ENCODE results near the gene RANBP1.

The RANBP1 gene

DNA sequence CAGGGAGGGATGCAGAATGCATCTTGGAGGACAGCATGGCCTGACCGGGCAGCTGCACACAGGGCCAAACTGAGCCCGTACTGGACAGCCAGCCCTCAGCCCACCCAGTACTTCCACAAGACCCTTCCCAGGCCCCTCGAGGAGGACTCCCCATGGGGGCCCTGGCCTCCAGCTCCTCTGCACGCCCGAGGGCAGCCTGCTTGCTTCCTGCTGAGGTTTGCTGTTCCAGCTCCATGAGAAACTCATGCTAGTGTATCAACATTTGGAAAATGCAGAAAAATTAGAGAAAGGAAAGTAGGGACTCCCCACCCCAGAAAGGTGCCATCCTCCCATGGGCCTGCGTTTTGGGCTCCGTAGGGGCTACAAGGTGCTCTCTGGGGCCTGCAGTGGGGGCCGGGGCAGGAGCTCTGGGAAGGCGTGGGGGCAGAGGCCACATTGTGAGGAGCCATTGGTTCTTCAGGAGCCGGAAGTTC lies 56.3 kb downstream of the RANBP1 start:
- no peak for DNase-seq (ENCODE audit: low read depth in 3 of 3)

GRCh38 chr22:20173246-20173645 lies 57.3 kb downstream of the RANBP1 start:
- DNase-seq (ENCODE audit: low read depth in 3 of 3) = no peak

- DNase-seq (ENCODE audit: low read depth in 3 of 3) = no peak
Measured at GRCh38 chr22:20173772-20174171, 57.9 kb downstream of the RANBP1 start.

DNA sequence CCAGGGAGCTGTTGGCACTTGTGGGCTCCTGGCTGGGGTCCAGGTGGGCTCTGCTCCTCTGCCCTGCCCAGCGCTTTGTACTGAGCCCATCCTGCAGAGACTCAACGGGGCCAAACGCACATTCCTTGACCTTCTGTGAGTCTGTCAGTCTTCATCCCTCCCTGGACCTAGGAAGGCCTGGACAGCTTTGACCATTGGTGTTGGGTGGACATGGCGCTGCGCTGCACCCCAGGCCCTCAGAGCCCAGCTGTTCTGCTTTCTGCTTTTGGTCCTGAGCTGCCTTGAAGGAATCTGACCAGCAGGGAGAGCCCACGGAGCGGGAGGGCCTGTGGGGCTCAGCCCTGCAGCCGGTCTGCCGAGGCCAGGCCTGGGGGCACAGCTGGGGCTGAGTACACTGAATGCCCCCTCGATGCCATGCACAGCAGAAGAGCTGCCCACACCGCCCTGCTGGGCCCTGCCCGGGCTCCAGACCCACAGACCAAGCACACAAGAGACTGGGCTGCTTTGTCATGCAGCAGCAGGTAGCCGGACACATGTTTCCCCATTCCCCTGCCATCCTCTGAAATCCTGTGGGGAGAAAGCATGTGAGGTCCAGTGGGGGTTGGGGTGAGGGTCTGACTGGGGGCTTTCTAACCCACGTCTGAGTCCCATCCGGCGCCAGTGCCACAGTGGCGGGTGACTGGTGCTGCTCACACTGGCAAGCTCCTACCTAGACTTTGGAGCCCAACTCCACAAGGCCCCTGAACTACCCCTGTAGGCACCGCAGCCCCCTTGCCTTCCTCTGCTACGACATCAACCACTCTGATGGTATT lies 59.1 kb downstream of the RANBP1 start:
- no peak for DNase-seq (ENCODE audit: low read depth in 3 of 3)

DNA sequence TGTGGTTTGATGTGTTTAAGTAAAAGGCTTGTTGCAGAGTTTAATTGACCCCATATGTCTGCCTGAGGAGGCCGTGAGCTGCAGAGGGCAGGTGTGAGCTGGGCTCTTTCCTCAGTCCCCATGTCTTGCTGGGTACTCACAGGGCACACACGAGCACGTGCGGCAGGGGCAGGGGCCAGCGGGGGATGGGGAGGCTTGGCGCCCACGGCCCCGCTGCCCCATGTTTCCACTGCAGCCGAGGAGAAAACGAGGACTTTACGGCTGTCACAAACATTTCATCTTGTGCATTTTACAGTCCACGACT lies 59.6 kb downstream of the RANBP1 start:
- DNase-seq (ENCODE audit: low read depth in 3 of 3) = no peak

- DNase-seq (ENCODE audit: low read depth in 3 of 3) = no peak
Measured at GRCh38 chr22:20176421-20177085, 60.6 kb downstream of the RANBP1 start.

Data from stimulated activated CD4-positive, alpha-beta T cell treated with anti-CD3 and anti-CD28 coated beads, TNF-alpha, amount 100 ng/mL, for 48 hours (primary cell).